ENCODE measurements around the gene IMPA2.

Gene IMPA2

GRCh38 chr18:12027046-12027445 is 45.7 kb downstream of the IMPA2 start:
- no peaks in the 10 kb centered on the region for H3K4me1 ChIP-seq (ENCODE audit: control insufficient read depth, insufficient read depth, low read length)
- H3K36me3 ChIP-seq (ENCODE audit: control insufficient read depth in 2 of 2, insufficient read depth in 1 of 2, low read length in 2 of 2): peaks cover 4 to 7% of the 10 kb centered on the region in 2 experiments; a peak in 2 of 3 replicates
- no peak overlapping the region for H3K4me3 ChIP-seq (ENCODE audit: low read depth, low read length)
- H3K27ac ChIP-seq (ENCODE audit: extremely low read depth, low read depth, low read length): no peak overlapping the region
- no peak for TF ChIP-seq ZNF704 (tag by site-specific recombination; IDR thresholded peaks at IDR 0.05)
- POLR2A ChIA-PET: no interaction called here
- CTCF ChIA-PET: interaction anchor here (0.6 kb wide), 1 partner anchor 286 kb away, joined by 3 read pairs; no protein-coding TSS in a partner anchor
- H3K9me3 ChIP-seq (ENCODE audit: control insufficient read depth, insufficient read depth, low read depth, low read length): no peaks in the 10 kb centered on the region

- H3K27ac ChIP-seq (ENCODE audit: extremely low read depth, low read depth, low read length): no peak overlapping the region
- H3K9me3 ChIP-seq (ENCODE audit: control insufficient read depth, insufficient read depth, low read depth, low read length): no peaks in the 10 kb centered on the region
- TF ChIP-seq ZNF677 (tag by site-specific recombination; IDR thresholded peaks at IDR 0.05): no peak
- no peak for TF ChIP-seq ZBTB48 (tag by site-specific recombination; IDR thresholded peaks at IDR 0.05)
- no peak for TF ChIP-seq IKZF3 (tag by site-specific recombination; IDR thresholded peaks at IDR 0.05)
- no peak for TF ChIP-seq ZSCAN23 (tag by site-specific recombination; IDR thresholded peaks at IDR 0.05)
- TF ChIP-seq ZNF221 (tag by site-specific recombination; IDR thresholded peaks at IDR 0.05; ENCODE audit: borderline replicate concordance): no peak
- no peak for TF ChIP-seq ZNF121 (tag by site-specific recombination; IDR thresholded peaks at IDR 0.05)
- TF ChIP-seq ZNF148 (tag by site-specific recombination; IDR thresholded peaks at IDR 0.05; ENCODE audit: borderline replicate concordance): no peak
- POLR2A ChIA-PET: no interaction called here
- no peaks in the 10 kb centered on the region for H3K4me1 ChIP-seq (ENCODE audit: control insufficient read depth, insufficient read depth, low read length)
- H3K4me3 ChIP-seq (ENCODE audit: low read depth, low read length): no peak overlapping the region
- peaks cover 4 to 7% of the 10 kb centered on the region in 2 experiments; a peak in 2 of 3 replicates for H3K36me3 ChIP-seq (ENCODE audit: control insufficient read depth in 2 of 2, insufficient read depth in 1 of 2, low read length in 2 of 2)
- CTCF ChIA-PET: interaction anchor here (0.6 kb wide), 2 partner anchors 14 to 287 kb away, joined by 3 read pairs; no protein-coding TSS in a partner anchor
These were observed 46.2 kb downstream of the IMPA2 start for GRCh38 chr18:12027480-12027879.

- no peak overlapping the region for H3K27ac ChIP-seq (ENCODE audit: extremely low read depth, low read depth, low read length)
- CTCF ChIA-PET: interaction anchor here (0.6 to 3.3 kb wide), 3 partner anchors 11 to 87 kb away, joined by 3 to 22 read pairs (median 4); no protein-coding TSS in a partner anchor
- no peaks in the 10 kb centered on the region for H3K4me1 ChIP-seq (ENCODE audit: control insufficient read depth, insufficient read depth, low read length)
- no peak for TF ChIP-seq ZNF341 (tag by site-specific recombination; IDR thresholded peaks at IDR 0.05; ENCODE audit: low read depth)
- no peak for TF ChIP-seq ZNF16 (tag by site-specific recombination; IDR thresholded peaks at IDR 0.05; ENCODE audit: low read depth)
- no peak for TF ChIP-seq ZNF488 (tag by site-specific recombination; IDR thresholded peaks at IDR 0.05)
- TF ChIP-seq ZBTB10 (tag by site-specific recombination; IDR thresholded peaks at IDR 0.05): no peak
- TF ChIP-seq ZSCAN30 (tag by site-specific recombination; IDR thresholded peaks at IDR 0.05): no peak
- no peak for TF ChIP-seq ZNF426 (tag by site-specific recombination; IDR thresholded peaks at IDR 0.05)
- no peak for TF ChIP-seq ZNF701 (tag by site-specific recombination; IDR thresholded peaks at IDR 0.05)
- H3K36me3 ChIP-seq (ENCODE audit: control insufficient read depth in 2 of 2, insufficient read depth in 1 of 2, low read length in 2 of 2): peaks cover 4 to 7% of the 10 kb centered on the region in 2 experiments; a peak in 2 of 3 replicates
- no peak overlapping the region for H3K4me3 ChIP-seq (ENCODE audit: low read depth, low read length)
- POLR2A ChIA-PET: no interaction called here
- H3K9me3 ChIP-seq (ENCODE audit: control insufficient read depth, insufficient read depth, low read depth, low read length): no peaks in the 10 kb centered on the region
These were observed 46.8 kb downstream of the IMPA2 start for GRCh38 chr18:12028040-12028628.

All from HEK293 (cell line).